Stimulated activated CD4-positive, alpha-beta T cell treated with anti-CD3 and anti-CD28 coated beads, Interleukin-1b, Interleukin-23, amount 100 ng/mL, for 4 hours (primary cell): Measurements from ENCODE around the gene CROCC.

Source experiments
- DNase-seq, 2 donors: peaks; one replicate each; pipeline ENCODE4 v3.0.0-alpha.2; 2020; ENCODE audit warnings: low read depth in 2 of 2

The CROCC gene

GRCh38 chr1:16967095-16967575 lies 45.4 kb downstream of the CROCC start:
- DNase-seq = no peak

DNA sequence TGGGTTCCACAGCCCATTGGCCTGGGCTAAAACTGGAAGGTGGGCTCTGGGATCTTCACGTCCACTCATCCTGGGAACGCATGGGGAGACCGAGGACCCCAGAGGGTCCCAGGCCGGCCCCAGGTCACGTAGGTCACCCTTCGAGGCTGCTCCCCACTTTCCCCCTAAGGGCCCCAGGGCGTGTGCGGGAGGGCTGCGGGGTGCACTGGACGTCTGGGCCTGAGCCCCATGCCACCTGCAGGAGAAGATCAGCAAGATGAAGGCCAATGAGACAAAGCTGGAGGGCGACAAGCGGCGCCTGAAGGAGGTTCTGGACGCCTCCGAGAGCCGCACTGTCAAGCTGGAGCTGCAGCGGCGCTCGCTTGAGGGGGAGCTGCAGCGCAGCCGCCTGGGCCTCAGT lies 46.2 kb downstream of the CROCC start:
- no peak for DNase-seq

DNA sequence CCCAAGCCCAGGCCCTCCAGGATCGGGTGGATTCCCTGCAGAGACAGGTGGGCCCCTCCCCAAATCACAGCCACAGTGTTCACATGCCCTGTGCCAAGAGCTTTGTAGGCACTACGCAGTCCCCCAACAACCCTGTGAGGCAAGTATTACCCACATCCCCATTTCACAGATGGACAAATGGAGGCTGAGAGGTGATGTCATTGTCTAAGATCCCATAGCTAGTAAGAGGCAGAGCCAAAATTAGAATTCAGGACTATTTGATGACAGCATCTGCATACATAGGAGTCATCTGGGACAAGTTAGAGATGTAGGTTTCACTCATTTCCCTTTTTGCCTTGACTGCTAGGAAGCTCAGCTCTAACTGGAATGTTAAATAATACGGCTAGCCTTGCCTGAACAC lies 46.6 kb downstream of the CROCC start:
- no peak for DNase-seq

GRCh38 chr1:16969057-16969611 lies 47.4 kb downstream of the CROCC start:
- DNase-seq = no peak

DNA sequence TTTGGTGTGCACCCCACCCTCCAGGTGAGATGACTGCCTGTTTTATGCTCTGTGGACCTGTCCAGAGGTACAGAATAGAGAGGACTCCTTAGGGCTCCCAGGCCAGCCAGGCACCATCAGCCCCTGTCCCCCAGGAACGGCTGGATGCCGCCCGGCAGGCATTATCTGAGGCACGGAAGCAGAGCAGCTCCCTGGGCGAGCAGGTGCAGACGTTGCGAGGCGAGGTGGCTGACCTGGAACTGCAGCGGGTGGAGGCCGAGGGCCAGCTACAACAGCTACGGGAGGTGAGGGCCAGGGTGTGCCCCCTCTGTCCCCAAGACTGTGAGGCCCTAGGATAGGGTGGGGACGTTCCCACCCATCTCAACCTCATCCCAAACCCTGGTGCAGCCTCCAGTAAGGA lies 47.9 kb downstream of the CROCC start:
- no peak for DNase-seq

DNA sequence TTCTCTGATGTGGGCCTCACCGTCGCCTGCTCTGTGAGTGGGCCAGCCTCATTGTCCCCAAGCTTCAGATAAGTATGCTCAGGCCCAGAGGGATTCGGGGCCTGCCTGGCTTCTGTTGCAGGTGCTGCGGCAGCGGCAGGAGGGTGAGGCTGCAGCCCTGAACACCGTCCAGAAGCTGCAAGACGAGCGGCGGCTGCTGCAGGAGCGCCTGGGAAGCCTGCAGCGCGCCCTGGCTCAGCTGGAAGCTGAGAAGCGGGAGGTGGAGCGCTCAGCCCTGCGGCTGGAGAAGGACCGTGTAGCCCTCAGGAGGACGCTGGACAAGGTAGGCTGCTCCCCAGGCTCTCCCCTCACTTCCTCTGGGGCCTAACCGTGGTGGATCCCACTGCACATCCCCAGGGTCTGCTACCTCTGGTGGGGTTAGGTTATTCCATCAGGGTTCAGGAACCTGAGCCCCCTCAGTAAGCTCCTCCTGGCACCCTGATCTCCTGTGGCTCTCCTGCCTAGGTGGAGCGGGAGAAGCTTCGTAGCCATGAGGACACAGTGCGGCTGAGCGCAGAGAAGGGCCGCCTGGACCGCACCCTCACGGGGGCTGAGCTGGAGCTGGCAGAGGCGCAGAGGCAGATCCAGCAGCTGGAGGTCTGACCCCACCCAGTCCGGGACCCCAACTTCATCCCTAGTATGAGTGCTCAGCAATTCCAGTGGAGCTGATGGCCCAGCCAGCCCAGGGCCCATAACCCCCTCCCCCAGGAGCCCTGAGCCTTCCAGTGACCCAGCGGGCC lies 48.6 kb downstream of the CROCC start:
- DNase-seq = no peak

DNA sequence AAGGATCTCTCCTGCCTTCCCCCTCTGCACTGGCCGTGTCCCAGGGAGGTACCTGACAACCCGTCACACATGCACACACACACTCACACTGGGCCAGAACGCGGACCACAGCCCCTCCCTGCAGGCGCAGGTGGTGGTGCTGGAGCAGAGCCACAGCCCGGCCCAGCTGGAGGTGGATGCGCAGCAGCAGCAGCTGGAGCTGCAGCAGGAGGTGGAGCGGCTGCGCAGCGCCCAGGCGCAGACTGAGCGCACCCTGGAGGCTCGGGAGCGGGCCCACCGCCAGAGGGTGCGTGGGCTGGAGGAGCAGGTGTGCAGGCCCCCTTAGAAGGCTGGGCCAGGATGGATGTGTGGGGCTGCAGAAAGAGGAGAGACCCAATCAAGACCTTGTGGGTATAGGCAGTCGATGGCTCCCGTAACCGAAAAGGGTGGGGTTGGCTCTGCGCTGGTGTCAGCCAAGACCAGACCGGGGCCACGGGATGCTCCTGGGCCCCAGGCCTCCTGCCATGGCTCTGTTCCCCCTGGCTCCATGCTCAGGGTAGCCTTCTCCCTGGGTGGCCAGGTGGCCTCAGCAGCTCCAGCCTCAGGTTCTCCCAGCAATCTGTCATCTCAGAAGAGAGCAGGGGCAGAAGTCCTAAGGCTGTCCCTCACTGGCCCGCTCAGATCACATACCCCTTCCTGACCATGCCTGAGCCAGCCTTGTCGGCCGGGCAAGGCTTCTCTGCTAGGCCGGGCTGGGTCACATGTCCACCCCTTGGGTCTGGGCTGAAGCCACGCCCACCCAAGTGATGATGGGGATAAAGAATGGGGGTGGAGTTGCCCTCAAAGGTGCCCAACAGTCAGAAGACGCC lies 49.8 kb downstream of the CROCC start:
- DNase-seq = no peak

- DNase-seq = no peak
Measured at GRCh38 chr1:16972189-16972895, 50.6 kb downstream of the CROCC start.

GRCh38 chr1:16973215-16973614 lies 51.5 kb downstream of the CROCC start:
- no peak for DNase-seq

DNA sequence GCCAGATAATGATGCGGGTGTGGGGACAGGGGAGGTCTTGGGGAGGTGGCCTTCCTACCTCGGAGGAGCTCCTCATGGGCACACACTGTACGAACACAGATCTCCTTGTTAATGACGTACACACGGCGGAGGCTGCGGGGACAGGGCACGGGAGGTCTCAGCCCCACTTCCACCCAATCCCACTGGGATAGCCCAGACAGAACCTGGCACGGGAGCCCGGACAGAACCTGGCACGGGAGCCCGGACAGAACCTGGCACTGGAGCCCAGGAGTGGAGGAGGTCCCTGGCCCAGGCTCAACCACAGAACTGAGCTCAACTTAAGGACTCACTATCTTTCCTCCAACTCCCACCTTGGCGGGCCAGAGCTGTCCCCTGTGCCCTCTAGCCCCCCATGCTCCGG lies 53.5 kb downstream of the CROCC start:
- DNase-seq = no peak

DNA sequence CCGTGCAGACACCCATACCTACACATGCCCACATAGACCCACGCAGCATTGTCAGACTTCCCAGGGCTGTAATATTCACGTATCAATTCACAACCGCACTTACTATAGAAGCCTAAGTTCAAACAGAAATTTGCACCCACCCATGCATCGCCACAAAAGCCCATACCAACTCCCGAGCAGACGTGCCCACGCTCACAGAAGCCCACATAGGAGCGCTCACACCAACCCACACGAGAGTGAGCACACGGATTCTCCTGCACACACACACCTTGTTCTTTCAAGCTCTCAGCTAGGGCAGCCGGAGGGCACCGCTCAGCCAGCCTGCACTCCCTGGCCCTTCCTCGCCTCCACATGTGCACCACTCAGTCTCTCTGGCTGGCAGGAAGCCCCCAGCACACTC lies 54.1 kb downstream of the CROCC start:
- no peak for DNase-seq

- no peak for DNase-seq
Measured at GRCh38 chr1:16976966-16977365, 55.2 kb downstream of the CROCC start.

DNA sequence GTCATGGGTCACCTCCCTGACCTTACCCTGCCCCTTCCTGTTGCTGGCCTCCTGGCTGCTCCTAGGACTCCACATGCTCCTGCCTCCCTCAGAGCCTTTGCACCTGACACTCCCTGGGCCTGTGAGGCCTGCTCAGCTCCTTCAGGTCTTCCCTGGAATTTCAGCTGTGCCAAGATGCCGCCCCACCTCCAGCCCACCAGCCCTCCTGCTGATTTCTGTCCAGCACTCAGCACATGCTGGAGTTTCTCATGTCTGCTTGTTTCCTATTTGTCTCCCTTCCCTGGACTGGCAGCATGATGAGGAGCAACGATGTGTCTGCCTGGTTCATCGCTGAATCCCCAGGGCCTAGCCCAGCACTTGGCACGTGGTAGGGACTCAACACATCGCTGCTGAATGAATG lies 55.6 kb downstream of the CROCC start:
- no peak for DNase-seq

GRCh38 chr1:16978139-16978538 lies 56.4 kb downstream of the CROCC start:
- DNase-seq = no peak

- DNase-seq = no peak
Measured at GRCh38 chr1:16978567-16979474, 57.1 kb downstream of the CROCC start.

DNA sequence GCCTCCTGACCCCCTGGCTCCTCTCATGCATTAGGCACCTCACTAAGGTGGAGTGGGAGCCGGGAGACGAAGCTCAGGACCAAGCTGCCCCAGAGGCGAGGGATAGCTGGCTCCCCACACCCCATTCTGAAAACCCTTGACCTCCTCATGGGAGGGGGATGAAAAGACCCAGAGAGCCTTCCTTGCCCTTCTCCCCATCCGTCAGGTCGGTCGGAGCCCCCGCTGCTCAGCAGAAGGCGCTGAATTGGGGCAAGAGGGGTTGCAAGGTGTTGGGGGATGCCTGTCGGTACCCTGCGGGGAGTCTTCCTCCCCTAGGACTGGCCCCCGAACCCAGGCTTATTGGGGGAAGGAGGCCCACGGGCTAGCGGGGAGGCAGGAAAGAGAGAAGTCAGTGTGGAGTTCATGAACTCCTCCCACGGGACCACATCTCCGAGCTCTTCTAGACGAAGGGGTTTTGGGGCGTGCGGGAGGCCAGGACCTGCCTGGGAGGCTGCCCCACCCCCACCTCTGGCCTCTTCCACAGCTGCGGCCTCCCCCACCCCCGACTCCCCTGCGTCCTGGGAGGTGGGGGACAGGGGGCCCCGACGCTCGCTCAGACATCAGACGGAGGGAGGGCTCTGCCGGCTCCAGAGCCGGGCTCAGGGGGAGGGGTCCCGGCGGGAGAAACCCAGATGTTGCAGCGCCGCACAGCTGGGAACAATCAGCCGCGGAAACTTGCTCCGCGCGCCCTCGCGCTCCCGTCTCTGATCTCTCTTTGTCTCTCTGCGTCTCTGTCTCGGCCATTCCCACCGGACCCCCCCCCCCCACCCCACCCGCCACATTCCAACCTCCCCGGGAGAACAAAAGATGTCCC lies 58.0 kb downstream of the CROCC start:
- DNase-seq = no peak

- DNase-seq = peak in 1 of 2 donors; percentile 5
Measured at GRCh38 chr1:16980473-16981268, 58.9 kb downstream of the CROCC start, which contains the start of gene MFAP2. TSS of gene MFAP2 (minus strand) at chr1:16980620. CDS start at chr1:16978273, 2,347 bp downstream.

DNA sequence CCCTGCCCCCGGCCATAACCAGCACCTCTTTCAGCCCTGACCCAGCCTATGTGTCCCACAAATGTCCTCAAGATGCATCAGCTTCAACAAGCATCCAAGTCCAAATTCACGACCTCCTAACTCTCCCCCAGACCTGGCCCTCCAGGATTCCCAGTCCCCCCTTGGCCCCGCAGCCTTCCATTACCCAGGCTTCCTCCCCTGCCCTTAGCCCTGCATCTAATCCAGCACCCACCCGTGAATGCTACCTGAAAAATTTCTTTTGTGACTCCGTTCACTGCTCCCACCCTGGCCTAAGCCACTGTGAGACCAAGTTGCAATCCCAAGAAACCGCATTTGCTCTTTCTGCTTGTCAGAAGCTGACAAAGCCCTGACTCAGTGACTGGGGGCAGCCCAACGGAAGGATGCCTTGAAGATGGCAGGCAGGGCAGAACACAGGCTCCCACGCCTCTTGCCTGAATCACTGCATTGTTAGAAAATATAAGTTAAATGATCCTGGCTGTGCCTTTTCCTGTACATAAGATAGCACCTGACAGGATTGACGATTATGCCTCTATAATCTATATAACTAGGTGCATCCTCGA lies 59.6 kb downstream of the CROCC start:
- no peak for DNase-seq

DNA sequence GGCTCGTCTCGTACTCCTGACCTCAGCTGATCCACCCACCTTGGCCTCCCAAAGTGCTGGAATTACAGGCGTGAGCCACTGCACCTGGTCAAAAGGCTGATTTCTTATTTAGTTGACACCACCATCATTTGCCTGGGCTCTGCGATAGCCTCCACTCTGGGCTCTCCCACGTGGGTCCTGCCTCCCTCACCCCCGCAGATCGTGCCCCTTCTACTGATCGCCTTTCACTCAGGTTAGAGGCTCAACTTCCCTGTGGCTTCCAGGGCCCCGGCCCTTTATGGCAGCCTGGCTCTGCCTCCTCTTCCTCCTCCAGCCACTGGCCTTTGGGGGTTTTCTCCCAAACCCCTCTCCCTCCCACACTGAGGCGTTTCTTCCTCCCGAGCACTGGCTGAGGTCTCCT lies 61.2 kb downstream of the CROCC start:
- no peak for DNase-seq
